HG03135 (cell line): ENCODE measurements around the gene ERMP1.
"Not testable (repeated sequence)": the region's sequence is repeated elsewhere in the genome, so short reads cannot be mapped to it uniquely, and the experiment has no call there.

ENCODE experiments used
- ATAC-seq: cut with Tn5 transposase; IDR thresholded peaks from one replicate; pipeline ENCODE4 v1.9.1; 2021; ENCODE audit warnings: mild to moderate bottlenecking, moderate library complexity; ENCODE audit not compliant: unreplicated experiment

ERMP1 gene

GRCh38 chr9:5786370-5787127 is 46.4 kb downstream of the ERMP1 start:
- ATAC-seq, result no peak

GRCh38 chr9:5784526-5785315 is 48.2 kb downstream of the ERMP1 start:
- ATAC-seq, result no peak

- ATAC-seq, result no peak
Observed at GRCh38 chr9:5783982-5784381, 48.9 kb downstream of the ERMP1 start.

DNA sequence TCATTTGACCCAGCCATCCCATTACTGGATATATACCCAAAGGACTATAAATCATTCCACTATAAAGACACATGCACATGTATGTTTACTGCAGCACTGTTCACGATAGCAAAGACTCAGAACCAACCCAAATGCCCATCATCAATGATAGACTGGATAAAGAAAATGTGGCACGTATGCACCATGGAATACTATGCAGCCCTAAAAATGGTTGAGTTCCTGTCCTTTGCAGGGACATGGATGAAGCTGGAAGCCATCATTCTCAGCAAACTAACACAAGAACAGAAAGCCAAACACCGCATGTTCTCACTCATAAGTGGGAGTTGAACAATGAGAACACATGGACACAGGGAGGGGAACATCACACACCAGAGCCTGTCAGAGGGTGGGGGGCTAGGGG is 49.5 kb downstream of the ERMP1 start:
- ATAC-seq, result not testable (repeated sequence)

DNA sequence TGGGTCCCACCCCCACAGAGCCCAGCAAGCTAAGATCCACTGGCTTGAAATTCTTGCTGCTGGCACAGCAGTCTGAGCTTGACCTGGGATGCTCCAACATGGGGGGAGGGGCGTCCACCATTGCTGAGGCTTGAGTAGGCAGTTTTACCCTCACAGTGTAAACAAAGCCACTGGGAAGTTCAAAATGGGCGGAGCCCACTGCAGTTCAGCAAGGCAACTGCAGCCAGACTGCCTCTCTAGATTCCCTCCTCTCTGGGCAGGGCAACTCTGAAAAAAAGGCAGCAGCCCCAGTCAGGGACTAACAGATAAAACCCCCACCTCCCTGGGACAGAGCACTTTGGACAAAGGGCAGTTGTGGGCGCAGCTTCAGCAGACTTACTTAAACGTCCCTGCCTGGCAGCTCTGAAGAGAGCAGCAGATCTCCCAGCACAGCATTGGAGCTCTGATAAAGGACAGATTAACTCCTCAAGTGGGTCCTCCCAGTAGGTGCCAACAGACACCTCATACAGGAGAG is 53.2 kb downstream of the ERMP1 start:
- ATAC-seq, result not testable (repeated sequence)

DNA sequence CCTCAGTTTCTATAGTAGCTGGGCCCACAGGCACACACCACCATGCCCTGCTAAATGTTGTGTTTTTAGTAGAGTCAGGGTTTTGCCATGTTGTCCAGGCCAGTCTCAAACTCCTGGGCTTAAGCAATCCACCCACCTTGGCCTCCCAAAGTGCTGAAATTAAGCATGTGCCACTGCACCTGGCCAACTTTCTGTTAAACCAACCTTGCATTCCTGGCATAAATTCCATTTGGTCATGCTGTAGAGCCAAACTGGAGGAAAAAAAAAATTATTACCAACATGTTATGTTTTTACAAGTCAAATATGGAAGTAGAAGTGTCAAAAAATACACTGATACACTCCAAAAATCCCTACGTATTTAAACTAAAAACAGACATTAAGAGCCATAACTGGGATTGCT is 54.1 kb downstream of the ERMP1 start:
- no peak for ATAC-seq

DNA sequence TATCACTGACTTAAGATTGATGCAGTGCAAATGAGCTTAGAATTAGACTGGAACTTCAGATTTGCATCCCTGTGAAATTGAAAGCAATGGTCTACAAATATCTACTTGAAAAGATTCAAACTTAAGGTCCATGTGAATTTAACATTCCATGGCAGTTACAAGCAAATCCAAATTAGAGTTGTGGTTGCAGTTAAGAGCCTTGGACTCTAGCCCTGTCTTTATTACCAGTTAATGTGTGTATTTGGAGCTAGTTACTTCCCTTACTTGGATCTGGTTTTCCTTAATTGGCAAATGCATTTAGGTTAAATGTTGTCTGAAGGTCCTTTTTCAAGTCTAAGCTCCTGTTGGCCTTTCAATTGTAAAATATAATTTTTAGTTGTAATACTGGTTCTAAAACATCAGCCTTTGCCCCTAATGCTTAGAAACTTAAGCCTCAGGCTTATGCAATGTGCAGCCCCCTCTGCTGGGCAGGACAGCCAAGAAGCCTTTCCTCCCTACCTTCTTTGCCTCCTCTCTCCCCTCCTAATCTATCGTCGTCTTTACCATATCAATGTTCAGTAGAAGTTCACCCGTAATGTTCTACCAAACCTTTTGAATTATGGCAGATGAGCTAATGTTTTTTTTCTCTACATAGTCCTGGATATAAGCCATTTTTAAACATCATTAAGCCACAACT is 59.5 kb downstream of the ERMP1 start:
- ATAC-seq, result no peak

GRCh38 chr9:5767968-5768932 is 64.7 kb downstream of the ERMP1 start:
- no peak for ATAC-seq

GRCh38 chr9:5764130-5764868 is 68.6 kb downstream of the ERMP1 start:
- peak; percentile 92 for ATAC-seq

GRCh38 chr9:5762421-5762820 is 70.5 kb downstream of the ERMP1 start:
- no peak for ATAC-seq

GRCh38 chr9:5760338-5760737 is 72.6 kb downstream of the ERMP1 start:
- no peak for ATAC-seq

DNA sequence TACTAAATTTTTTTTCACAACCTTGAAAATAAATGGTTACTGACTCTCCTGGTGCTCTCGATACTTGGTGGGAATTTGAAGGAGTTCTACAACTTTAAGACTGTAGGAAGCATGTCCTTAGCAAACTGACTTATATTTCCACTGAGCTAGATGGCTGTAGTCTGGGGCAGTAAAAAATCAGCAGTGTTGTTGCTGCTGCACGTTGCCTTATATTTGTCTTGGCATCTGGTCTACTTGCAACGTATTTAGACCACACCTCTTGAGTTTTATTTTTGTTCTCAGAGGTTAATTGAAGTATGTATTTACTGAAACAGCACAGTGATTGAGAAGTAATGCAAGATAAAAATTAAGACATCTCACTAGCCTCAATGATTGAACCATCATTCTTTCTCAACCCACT is 76.3 kb downstream of the ERMP1 start:
- ATAC-seq, result no peak

DNA sequence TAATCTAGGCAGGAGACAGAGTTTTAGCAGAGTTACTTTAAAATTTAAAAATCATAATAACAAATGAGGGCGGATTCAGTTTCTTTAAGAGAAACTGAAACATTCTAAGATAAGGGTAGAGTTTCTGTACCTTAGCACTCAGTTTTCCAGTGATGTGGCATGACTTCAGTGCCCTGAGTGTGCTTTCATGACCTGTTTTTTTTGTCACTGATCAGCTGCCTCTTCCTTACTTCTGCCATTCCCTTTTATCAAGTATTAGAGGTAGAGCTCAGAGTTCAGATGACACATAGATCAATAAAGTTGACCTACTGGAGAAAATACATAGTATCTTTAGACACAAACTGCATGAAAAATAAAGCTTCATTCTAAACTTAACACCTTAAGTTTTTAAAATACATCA is 82.3 kb downstream of the ERMP1 start:
- ATAC-seq, result no peak

GRCh38 chr9:5749306-5749705 is 83.6 kb downstream of the ERMP1 start:
- no peak for ATAC-seq

DNA sequence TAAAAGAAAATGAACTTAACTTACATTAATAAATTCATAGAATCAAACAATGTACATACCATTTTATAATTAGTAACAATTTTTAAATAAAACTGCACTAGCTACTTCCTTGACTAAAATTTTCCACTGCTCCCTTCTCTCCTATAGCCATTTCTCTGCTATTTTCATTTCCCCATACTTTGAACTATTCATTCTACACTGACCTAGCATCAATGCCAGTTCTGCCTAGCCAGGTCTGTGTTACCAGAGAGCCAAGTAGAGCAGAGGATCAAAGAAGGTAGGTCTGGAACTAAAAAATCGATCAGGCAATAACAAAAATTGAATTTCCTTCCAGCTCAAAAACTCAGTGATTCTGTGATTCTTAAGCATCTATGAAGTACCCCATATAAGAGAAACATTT is 84.5 kb downstream of the ERMP1 start:
- ATAC-seq, result no peak

DNA sequence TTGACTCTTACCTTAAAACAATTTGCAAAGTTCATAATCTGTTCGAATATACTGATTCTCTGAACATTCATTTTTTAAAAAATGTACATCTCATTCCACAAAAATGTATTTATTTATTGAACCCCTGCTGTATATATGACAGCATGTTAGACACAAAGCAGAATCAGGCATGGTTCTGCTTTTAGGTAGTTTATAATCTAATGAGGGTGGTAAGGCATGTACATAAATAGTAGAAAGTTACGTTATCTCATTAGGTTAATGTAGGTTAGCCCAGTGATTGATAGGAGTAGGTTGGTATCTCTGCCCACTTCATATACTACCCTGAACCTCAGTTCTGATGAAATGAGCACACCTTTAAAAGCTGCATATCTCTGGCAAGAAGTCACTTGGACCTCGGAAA is 89.8 kb downstream of the ERMP1 start:
- ATAC-seq, result no peak

DNA sequence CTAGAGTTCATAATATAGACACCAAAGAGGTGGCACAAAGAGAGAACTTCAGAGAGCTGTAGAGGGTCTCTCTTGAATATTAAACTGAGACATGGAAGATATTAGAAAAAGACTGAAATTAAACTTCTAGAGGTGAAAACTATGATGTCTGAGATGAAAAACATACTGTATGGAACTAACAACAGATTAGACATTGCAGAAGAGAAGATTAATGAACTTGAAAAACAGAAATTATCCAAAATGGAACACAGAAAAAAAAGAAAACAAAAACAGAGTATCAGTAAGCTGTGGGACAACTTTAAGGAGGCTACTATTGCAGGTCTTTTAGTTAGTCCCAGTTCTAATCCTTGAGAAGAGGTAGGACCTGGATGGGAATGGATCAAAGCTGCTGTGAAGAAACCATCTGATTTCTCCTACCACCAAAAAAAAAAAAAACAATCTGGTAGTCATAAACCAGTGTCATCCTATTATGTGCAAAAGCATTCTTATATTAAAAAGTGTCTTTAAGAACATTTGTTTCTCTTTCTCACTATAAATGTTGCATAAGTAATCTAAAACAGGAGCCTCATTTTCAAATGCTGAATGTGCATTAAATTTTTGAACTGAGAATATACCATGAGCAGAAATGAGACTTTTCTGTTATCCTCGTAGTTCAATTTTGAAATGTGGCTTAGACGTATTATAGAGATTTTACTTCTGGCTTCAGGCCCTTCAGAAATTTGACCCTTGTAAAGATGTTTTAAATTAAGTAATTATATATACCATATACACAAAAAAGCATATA is 96.2 kb downstream of the ERMP1 start:
- ATAC-seq, result no peak

DNA sequence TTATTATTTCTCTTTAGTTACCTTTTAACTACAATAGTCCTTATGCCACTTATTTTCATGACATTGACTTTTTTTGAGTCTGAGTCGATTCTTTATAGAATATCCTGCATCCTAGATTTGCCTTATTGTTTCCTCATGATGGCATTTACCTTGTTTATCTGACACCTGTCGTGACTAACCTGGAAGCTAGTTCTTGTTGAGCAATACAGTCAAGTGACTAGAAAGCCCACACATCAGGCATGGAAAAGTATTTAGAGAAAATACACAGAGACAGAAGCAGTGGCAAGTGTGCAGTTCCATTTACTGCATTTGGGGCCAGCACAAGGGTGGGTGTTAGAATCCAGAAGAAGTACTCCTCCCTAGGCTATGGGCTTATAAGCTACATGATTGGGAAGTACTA is 97.8 kb downstream of the ERMP1 start:
- no peak for ATAC-seq
